RWPE2 (cell line): Measurements from ENCODE around the gene GPR3.

Experiments used
- ATAC-seq: fragments of 200-7000 bp; cut with Tn5 transposase; 3 replicates; pipeline ENCODE4 v1.9.1; 2021; ENCODE audit warnings: low read depth
- DNase-seq: peaks from one replicate; pipeline ENCODE4 v3.0.0-alpha.2; 2020; ENCODE audit warnings: low spot score
- H3K27ac ChIP-seq: fragments of 450-650 bp; 2 replicates; pipeline ENCODE4 v1.5.1; 2017; ENCODE audit warnings: mild to moderate bottlenecking; ENCODE audit not compliant: poor library complexity, severe bottlenecking
- H3K27me3 ChIP-seq: fragments of 250-450 bp; sonication (Bioruptor Pico); 2 replicates; pipeline ENCODE4 v1.5.1; 2021; ENCODE audit warnings: mild to moderate bottlenecking, moderate library complexity; ENCODE audit not compliant: insufficient read depth, poor library complexity, severe bottlenecking
- H3K36me3 ChIP-seq: fragments of 250-450 bp; sonication (Bioruptor Pico); 2 replicates; pipeline ENCODE4 v1.5.1; 2020; ENCODE audit warnings: low read depth, mild to moderate bottlenecking, moderate library complexity
- H3K4me1 ChIP-seq: fragments of 250-450 bp; sonication (Bioruptor Pico); 2 replicates; pipeline ENCODE4 v1.5.1; 2021; ENCODE audit warnings: mild to moderate bottlenecking, moderate library complexity; ENCODE audit not compliant: insufficient read depth, poor library complexity, severe bottlenecking
- H3K4me3 ChIP-seq: fragments of 250-450 bp; sonication (Bioruptor Pico); 2 replicates; pipeline ENCODE4 v1.5.1; 2021; ENCODE audit warnings: mild to moderate bottlenecking, moderate library complexity; ENCODE audit not compliant: severe bottlenecking
- H3K9me3 ChIP-seq: fragments of 250-450 bp; sonication (Bioruptor Pico); 2 replicates; pipeline ENCODE4 v1.5.1; 2021; ENCODE audit warnings: mild to moderate bottlenecking, moderate library complexity; ENCODE audit not compliant: severe bottlenecking
- CTCF ChIP-seq: fragments of 450-650 bp; IDR thresholded peaks from one replicate; pipeline ENCODE4 v1.5.1; 2017; ENCODE audit warnings: mild to moderate bottlenecking, moderate library complexity; ENCODE audit not compliant: poor library complexity, severe bottlenecking

The GPR3 gene

GRCh38 chr1:27436204-27437159 is 44.1 kb downstream of the GPR3 start:
- no peaks in the 10 kb centered on the region for H3K9me3 ChIP-seq
- peak overlapping the region; percentile 33 for H3K27ac ChIP-seq
- no peak overlapping the region for H3K4me3 ChIP-seq
- H3K36me3 ChIP-seq = no peaks in the 10 kb centered on the region
- no peak for DNase-seq
- ATAC-seq = peak; percentile 87
- no peaks in the 10 kb centered on the region for H3K27me3 ChIP-seq
- TF ChIP-seq CTCF = no peak
- peaks cover 26% of the 10 kb centered on the region for H3K4me1 ChIP-seq

- Histone ChIP-seq H3K27ac (no peak overlapping the region), H3K4me1 (peaks cover 26% of the 10 kb centered on the region), H3K36me3 (no peaks in the 10 kb centered on the region), H3K4me3 (no peak overlapping the region), H3K9me3 (no peaks in the 10 kb centered on the region), H3K27me3 (no peaks in the 10 kb centered on the region)
- TF ChIP-seq CTCF = no peak
- DNase-seq = no peak
- no peak for ATAC-seq
Observed at GRCh38 chr1:27438621-27439061, 46.2 kb downstream of the GPR3 start.

- Histone ChIP-seq H3K4me3 (no peak overlapping the region), H3K36me3 (peaks cover 2% of the 10 kb centered on the region; the same call in 1 of the 2 replicates), H3K9me3 (no peaks in the 10 kb centered on the region), H3K4me1 (peaks cover 26% of the 10 kb centered on the region), H3K27me3 (no peaks in the 10 kb centered on the region), H3K27ac (no peak overlapping the region)
- no peak for TF ChIP-seq CTCF
- ATAC-seq (no peak), DNase-seq (no peak)
Observed at GRCh38 chr1:27439150-27439549, 46.7 kb downstream of the GPR3 start.

GRCh38 chr1:27444632-27445031 is 52.2 kb downstream of the GPR3 start:
- no peak for ATAC-seq
- no peak overlapping the region for H3K27ac ChIP-seq
- no peaks in the 10 kb centered on the region for H3K27me3 ChIP-seq
- TF ChIP-seq CTCF = no peak
- no peak overlapping the region for H3K4me3 ChIP-seq
- no peaks in the 10 kb centered on the region for H3K4me1 ChIP-seq
- peaks cover 20% of the 10 kb centered on the region for H3K36me3 ChIP-seq
- no peaks in the 10 kb centered on the region for H3K9me3 ChIP-seq
- no peak for DNase-seq
